Stimulated activated CD8-positive, alpha-beta memory T cell treated with anti-CD3 and anti-CD28 coated beads, Interleukin-2, amount 100 ng/mL, for 48 hours (primary cell): ENCODE data around the gene SH3GL1.

Experiments used
- DNase-seq, 2 donors: peaks; one replicate each; pipeline ENCODE4 v3.0.0-alpha.2; 2020; ENCODE audit warnings: low read depth in 2 of 2

The SH3GL1 gene

GRCh38 chr19:4400135-4400936, at the start of gene SH3GL1:
SH3GL1 (minus strand) TSS chr19:4400547; CDS start chr19:4400368, 179 bp downstream.
- DNase-seq = peak; percentile 85

- DNase-seq = no peak
Observed at GRCh38 chr19:4449639-4450028, 49.3 kb upstream of the SH3GL1 start.

DNA sequence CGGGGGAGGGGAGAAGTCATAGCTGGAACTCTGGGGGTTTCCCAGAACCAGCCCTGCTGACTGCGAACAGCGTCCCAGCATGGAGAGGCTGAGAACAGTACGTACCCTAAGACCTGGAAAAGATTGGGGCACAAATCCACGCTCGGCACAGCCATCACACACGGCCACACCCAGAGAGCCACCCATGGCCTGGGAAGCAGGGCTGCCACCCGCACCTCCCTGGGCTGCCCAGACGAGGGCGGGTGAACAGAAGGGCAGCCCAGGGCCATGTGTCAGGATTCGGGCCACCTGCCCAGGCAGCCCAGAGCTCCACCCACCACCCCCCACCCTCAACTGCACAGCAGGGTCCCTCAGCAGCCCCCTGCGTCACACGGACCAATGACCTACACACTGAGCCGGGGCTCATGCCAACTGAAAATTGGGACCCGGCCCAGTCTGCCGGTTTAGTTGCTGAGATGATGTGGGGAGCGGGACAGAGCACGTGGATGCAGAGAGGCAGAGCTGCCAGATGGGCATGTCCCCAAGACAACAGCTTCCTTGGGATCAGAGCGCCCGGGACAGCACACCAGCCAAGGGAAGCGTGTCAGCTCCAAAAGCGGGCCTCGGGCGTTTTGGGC, 48.8 kb upstream of the SH3GL1 start:
- DNase-seq = no peak

GRCh38 chr19:4448147-4448985, 48.0 kb upstream of the SH3GL1 start:
- DNase-seq = no peak

DNA sequence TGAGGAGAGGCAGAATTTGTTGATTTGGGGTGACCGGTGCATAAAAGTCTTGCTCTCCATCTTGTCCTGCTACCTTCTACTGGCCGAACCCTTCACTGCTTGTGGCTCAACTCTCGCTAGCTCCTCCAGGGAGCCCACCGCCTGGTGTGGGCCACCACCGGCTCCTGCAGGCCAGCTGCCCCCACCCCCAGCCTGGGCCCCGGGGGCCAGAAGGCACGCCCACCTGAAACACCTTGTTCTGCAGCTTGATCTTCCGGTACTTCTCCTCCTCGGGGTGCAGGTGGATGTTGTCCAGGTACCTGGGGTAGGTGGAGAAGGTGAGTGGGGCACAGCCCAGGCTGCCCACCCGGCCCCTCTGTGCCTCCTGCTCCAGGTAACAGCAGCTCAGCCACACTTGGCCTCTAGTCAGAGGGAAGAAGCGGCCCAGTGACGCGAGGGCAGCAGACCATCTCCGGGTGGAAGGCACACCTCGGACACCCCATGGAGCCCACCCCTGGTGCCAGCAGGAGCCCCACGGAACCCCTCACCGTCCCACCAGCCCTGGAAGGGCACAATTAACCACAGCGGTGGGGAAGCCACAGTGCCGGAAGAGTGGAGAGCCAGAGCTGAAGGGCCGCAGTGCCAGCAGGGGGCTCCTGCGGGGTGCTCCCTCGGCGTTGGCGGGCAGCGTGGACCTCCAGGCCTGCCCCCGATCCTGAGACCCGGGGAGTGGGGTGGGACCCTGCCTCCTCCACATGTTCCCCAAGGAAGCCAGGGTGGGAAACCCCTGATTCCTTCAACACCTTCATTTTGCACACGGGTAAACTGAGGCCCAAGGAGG, 47.2 kb upstream of the SH3GL1 start:
- no peak for DNase-seq

- DNase-seq = no peak
Observed at GRCh38 chr19:4446704-4447200, 46.4 kb upstream of the SH3GL1 start.

DNA sequence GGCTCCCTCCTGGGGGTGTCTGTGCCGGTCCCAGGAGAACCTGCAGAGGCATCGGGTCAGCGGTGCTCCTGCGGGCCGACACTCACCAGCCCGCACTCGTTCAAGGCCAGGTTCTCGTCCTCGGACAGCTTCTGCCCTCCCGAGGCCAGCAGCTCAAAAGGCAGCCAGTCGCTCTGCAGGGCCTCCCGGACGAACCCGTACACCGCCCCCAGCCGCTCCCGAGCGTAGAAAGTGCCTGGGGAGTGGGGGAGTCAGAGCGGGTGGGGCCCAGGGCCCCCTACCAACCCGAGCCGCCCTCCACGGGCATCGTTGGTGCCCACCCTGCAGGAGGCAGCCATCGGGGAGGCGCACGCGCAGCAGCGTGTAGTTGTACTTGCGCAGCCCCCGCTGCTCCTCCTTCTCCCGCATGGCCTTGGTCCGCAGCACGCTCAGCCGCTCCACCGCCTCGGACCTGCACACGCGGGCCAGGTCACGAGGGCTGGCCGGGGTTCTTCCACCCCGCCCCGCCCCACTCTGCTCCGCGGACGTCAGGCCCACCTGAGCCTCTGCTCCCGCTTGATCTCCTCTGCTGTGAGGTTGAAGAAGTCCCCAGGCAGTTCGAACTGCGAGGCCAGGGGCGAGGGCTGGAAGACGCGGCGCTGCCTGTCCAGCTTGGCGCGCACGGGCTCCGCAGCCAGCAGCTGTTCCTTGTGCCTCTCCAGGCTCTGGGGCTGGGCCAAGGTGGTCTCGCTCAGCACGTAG, 45.8 kb upstream of the SH3GL1 start:
- no peak for DNase-seq

- no peak for DNase-seq
Observed at GRCh38 chr19:4444765-4445741, 44.7 kb upstream of the SH3GL1 start.

DNA sequence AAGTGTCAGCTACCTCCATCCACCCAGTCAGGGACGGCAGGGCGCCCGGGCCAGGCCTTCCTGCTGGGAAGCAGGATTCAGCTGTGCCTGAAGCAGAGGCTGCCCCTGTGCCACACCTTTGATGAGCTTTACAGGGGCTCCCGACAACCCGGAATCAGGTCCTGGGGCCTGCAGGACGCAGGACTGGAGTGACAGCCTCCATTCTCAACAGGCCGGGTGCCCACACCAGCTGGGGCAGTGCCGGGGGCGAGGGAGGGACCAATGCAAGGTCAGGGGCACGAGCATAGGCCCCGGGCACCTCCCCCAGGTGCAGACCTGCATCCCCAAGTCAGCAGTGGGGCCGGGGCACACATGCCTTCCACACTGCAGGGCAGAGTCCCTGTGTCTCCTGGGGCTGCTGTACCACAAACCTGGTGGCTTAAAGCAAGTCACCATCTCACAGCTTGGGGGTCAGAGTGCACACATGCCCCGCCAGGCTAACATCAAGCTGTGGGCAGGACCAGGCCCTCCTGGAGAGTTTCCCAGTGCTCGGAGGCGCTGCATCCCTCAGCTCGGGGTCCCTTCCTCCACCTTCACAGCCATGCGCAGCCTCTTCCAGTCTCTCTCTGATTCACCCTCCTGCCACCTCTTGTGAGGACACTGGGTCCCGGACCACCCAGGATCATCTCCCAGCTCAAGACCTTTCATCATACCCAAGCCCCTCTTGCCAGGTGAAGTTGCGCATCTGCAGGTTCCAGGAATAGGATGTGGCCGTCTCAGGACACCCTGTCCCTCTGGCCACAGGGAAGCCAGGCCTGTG, 43.8 kb upstream of the SH3GL1 start:
- DNase-seq = no peak

DNA sequence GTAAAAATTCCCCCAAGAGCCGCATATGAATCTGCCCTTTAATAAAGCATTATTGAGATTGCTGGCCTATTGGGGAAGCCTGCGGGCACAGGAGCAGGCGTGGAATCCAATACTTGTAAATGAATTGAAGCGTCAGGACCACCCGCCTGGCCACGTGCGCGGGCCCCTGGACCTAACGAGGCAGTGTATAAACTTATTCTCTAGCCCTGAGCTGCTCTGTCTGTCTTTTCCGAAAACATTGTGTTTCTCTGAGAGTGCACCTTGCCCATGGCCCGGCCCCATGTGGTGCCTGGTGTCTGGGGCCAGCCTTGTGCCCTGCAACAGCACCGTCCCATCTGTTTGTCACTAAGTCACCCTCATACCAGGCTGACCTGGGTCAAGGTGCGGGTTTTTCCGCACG, 42.8 kb upstream of the SH3GL1 start:
- DNase-seq = no peak

- DNase-seq = no peak
Observed at GRCh38 chr19:4442819-4443146, 42.4 kb upstream of the SH3GL1 start.

DNA sequence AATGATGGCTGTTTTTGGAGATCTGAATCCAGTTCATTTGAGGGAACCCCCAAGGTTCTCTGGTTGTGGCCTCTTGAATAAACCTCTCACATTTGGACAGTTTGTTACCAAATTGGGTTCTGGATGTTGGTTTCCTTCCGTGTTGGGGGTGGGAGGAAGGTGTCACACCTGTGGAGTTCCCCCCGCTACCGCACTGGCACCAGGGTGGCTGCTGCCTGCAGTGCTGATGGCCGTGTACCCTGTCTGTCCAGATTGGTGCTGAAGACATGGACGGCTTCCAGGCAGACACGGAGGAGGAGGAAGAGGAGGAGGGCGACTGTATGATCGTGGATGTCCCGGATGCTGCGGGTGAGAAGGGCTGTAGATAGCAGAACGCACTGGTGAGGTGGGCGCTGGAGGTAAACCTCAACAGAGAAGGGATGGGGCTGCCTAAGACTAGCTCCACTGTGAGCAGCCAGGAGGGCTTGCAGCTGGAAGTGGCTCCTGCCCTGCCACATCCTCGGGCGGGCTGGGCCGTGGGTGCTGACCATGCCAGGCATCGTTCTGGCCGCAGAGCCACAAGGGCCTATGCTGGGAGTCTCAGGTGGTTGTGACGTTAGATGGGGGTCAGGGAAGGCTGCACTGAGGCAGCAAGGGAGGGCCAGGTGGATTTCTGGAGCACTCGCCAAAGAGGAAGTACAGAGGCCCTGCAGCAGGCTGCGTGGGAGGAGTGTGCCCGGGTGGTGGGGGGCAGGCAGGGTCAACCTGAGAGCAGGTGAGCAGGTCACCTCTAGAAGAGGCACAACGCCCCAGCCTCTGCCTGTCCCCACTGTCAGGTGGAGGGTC, 41.9 kb upstream of the SH3GL1 start:
- no peak for DNase-seq

GRCh38 chr19:4439243-4439642, 38.9 kb upstream of the SH3GL1 start:
- DNase-seq = no peak

GRCh38 chr19:4437103-4437502, 36.8 kb upstream of the SH3GL1 start:
- DNase-seq = no peak

DNA sequence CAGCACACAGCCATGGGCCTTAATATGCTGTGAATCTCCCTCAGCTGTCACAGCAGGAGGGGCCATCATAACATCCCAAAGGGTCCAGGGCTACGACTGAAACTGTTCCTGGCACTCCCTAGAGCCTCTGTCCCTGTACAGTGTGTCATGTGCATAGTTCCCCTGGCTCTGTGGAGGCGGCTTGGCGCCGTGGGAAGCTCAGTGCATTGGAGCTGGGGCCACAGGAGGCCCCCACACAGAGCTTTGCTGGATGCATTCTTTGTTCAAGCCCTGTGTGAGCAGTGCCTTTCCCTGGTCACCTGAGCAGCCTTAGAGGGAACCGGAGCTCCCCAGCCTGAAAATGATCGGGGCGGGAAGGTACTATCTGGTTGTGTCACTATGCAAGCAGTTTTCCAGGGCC, 35.9 kb upstream of the SH3GL1 start:
- DNase-seq = no peak

GRCh38 chr19:4434391-4434790, 34.0 kb upstream of the SH3GL1 start:
- DNase-seq = no peak

GRCh38 chr19:4432918-4433506, 32.7 kb upstream of the SH3GL1 start:
- DNase-seq = no peak
